Stimulated activated CD4-positive, alpha-beta T cell treated with anti-CD3 and anti-CD28 coated beads, Interleukin-4, amount 100 ng/mL, for 4 hours (primary cell): ENCODE measurements around the gene PPP1R7.

ENCODE experiments used
- DNase-seq, 2 experiments: peaks; one replicate each; pipeline ENCODE4 v3.0.0-alpha.2; 2020

The PPP1R7 gene

DNA sequence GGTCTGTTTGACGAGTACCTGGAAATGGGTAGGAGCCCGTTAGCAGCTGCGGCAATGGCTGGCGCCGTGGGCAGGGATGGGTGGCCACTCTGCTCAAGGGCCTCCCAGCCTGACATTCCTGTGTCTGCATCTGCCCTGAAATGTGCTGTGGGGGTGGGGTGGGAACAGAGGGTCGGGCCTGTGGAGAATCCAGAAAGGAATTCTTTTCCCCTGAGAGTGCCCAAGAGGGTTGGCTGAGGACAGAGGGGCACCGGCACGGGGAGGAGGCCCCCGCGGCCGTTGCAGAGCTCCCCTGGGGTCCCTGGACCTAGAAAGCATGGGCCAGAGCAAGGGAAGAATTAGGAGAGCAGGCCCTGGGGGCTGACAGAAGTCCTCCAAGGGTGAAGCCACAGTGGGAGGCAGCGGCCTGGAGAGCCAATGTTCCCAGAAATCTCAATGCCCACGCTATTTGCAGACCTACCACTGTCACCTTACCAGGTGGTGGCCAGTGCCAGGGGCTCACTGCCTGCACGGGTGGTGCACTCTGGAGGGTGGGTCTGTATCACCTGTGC lies 66.0 kb downstream of the PPP1R7 start:
- DNase-seq: no peak

DNA sequence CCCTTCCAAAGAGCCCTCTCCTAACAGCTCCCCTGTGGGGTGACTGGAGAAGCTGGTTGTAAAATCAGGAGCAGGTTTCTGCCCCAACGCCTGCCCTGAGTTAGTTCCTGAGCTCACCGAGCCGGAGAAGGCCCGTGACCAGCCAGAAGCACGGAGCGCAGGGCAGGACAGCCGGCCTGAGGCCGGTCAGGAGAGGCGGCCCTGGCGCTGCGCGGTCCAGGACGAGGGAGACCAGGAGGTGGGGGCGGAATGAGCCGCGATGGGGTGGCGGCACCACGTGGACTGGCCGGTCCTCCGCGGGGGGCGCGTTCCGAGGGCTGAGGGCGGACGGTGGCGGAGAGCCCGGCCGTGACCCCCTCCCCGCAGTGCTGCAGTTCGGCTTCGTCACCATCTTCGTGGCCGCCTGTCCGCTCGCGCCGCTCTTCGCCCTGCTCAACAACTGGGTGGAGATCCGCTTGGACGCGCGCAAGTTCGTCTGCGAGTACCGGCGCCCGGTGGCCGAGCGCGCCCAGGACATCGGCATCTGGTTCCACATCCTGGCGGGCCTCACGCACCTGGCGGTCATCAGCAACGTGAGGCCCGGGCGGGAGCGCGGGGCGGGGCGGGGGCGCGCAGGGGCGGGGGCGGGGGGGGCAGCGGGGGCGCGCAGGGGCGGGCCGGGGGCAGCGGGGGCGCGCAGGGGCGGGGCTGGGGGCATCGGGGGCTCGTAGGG lies 67.2 kb downstream of the PPP1R7 start:
- DNase-seq: peak; percentile 11 to 23

DNA sequence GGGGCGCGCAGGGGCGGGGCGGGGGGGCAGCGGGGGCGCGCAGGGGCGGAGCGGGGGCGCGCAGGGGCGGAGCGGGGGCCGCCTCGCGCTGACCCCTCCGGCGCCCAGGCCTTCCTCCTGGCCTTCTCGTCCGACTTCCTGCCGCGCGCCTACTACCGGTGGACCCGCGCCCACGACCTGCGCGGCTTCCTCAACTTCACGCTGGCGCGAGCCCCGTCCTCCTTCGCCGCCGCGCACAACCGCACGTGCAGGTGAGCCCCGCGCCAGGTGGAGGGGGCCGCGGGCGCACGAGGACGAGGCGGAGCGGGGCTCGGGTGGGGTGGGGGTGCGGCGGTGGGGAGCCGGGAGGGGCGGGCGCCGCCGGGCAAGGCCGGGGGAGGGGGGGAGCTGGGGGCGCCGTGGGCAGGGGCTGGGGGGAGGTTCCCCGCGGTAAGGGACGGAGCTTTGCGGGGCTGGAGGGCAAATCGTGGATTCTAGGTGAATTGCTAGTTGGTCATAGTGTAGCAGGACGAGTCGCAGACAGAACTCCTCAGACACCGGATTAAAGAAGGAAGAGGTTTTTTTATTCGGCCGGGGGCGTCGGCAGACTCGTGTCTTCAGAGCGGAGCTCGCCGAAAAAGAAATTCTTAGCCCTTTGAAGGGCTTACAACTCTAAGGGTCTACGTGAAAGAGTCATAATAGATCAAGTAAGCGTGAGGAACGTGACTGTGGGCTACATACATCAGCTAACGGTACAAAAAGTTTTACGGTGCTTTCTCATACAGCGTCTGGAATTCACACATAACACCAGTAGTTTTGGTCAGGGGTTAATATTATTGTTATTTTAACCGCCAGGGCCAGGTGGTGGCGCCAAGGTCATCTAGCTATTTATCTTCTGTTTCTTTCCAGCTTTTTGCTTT lies 68.1 kb downstream of the PPP1R7 start:
- peak; percentile 29 to 30 for DNase-seq

DNA sequence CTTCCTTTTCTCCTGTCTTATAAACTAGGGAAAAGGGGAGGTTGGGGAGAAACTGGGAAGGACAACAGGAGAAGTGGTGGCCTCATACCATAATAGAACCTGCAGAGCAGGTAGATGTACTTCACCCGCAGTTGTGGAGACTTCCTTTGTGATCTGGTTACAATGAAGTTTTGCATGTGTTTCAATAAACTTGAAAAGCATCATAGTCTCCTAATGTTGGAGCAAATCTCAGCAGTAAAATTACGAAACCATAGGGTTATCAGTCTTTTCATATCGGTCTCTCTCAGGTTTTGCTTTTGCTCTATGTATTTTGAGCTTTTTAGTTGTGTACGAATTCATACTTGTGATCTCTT lies 68.7 kb downstream of the PPP1R7 start:
- DNase-seq: no peak

DNA sequence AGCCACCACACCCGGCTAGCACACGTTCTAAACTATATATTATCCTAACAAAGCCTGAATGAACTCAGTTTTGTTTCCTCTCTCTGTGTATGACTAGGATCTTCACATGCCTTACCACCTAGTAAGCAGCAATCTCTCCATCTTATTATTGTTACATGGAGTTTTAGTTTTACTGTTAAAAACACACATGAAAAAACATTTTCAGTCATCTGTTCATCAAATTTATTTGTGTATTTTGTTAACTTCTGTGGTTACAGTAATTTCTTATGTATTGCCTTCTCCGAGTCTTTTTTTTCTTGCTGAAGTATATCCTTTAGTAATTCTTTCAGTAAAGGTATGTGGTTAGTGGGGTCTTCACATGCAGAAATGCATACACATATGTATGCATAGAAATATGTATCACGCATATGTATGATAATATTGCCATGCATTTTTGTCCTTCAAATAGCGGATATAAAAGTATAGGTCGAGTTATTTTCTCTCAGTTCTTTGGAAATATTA lies 69.6 kb downstream of the PPP1R7 start:
- no peak for DNase-seq

DNA sequence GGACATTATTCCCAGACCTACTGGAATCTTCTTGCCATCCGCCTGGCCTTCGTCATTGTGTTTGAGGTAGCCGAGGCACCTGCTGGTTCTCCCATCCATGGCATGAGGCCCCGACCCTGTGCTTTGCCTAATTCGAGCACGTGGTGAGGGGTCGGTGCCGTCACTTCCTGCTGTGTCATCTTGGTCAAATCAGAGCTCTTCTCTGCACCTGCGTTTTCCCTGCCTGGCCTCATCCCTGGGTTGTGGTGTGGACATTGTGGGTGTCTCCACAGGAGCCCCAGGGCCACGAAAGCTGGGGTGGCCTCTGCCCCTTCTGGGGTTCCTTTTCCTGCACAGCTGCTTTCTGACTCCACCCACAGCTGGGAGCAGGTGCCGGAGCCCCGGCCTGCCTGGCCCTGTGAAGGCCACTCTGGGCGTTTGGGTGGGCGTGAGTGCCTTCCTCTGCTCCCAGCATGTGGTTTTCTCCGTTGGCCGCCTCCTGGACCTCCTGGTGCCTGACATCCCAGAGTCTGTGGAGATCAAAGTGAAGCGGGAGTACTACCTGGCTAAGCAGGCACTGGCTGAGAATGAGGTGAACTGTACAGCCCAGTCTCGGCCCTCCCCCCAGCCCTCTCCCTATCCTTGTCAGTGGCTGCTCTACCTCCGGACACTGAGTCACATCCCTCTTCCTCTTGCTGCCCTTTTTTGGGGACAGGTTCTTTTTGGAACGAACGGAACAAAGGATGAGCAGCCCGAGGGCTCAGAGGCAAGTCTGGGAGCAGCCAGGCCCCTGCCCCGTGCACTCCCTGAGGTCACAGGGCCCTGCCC lies 73.1 kb downstream of the PPP1R7 start:
- no peak for DNase-seq

DNA sequence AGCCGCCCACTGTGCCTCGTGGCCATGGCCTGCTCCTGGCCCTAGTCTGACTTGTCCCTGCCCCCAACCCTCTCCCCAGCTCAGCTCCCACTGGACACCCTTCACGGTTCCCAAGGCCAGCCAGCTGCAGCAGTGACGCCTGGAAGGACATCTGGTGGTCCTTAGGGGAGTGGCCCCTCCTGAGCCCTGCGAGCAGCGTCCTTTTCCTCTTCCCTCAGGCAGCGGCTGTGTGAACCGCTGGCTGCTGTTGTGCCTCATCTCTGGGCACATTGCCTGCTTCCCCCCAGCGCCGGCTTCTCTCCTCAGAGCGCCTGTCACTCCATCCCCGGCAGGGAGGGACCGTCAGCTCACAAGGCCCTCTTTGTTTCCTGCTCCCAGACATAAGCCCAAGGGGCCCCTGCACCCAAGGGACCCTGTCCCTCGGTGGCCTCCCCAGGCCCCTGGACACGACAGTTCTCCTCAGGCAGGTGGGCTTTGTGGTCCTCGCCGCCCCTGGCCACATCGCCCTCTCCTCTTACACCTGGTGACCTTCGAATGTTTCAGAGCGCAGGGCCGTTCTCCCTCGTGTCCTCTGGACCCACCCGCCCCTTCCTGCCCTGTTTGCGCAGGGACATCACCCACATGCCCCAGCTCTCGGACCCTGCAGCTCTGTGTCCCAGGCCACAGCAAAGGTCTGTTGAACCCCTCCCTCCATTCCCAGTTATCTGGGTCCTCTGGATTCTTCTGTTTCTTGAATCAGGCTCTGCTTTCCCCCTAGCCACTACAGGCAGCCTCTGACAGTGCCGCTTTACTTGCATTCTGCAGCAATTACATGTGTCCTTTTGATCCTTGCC lies 74.0 kb downstream of the PPP1R7 start:
- no peak for DNase-seq

DNA sequence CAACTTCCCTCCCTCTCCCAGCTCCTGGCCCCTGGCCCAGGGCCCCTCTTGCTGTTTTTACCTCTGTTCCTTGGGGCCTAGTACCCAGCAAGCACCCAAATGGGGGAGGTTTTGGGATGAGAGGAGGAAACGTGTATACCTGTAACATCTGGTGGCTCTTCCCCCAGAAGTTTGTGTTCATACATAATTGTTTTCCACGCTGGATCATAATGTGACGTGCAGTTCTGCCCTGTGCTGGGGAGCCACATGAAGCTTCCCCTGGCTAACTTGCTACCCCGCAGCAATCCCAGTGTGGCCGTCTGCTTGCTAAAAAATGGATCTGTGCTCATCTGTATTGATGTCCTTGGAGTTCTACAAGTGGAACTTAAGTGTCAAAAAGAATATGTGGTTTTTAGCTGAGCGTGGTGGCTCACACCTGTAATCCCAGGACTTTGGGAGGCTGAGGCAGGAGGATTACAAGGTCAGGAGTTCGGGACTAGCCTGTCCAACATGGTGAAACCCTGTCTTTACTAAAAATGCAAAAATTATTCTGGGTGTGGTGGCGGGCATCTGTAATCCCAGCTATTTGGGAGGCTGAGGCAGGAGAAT lies 74.7 kb downstream of the PPP1R7 start:
- no peak for DNase-seq

DNA sequence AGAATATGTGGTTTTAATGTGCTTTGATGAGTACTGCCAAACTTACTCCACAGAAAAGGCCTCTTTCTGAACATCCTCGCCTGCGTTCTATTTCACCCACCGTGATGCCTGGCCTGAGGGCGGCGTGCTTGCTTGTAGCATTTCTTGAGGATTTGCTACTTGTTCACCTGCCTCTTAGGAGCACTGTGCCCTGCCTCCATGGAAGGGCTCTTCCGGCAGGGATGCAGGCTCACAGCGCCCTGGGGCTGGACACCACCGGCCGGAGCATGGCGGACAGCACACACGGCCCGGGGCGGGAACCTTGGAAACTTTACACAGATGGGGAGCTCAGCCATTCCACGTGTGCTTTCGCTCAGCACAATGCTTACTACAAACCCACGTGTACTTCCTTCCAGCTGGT lies 75.3 kb downstream of the PPP1R7 start:
- no peak for DNase-seq

DNA sequence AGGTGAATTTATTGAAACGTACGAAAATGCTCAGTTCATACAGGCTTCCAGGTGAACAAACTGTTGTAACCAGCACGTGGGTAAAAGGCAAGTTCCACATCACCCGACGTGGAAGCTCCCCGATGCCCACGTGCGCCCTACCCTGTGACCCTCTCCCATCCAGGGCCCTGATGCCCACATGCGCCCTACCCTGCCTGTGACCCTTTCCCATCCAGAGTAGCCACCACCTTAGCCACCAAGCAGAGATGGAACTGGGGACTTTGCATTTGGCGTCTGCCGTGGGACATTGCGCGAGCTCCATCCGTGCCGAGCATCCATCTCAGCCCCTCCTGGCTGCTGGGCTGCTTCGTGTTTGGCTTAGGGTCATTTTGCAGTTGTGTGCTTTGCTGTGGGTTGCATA lies 75.7 kb downstream of the PPP1R7 start:
- DNase-seq: no peak

DNA sequence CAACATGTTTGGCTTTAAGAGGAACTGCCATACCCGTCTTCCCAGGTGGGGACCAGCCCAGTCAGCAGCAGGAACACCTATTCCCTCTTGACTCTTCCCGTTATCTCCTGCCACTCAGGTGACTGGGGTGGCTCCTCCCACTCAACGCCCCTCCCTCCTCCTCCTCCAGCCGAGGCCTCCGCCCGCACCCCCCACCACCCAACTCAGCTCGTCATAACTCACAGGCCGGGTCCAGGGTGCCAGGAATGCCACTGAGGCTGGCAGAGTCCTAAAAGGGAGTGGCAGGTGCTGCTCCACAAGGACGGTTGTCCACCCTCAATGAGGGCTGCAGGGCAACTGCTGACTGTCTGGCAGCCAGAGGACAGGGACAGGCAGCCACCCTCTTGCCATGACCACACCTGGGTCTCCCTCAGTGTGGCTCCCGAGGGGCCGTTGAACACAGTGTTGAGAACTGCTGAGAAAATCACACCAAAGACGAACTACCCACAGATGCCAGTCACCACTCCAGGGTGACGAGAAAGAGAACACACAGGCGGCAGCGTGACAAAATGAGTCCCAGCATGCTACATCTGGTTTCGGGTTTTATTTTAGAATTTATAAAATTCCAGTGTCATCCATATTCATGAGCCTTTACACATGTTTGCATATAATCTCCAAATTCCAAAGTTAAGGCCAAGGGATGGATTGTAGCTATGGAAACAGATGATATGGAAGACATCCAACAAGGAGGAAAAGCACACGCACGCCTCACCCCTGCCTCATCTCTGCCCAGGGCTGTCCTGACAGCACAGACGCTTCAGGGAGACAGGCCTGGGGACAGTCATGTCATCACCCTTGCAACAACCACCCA lies 76.7 kb downstream of the PPP1R7 start:
- no peak for DNase-seq

DNA sequence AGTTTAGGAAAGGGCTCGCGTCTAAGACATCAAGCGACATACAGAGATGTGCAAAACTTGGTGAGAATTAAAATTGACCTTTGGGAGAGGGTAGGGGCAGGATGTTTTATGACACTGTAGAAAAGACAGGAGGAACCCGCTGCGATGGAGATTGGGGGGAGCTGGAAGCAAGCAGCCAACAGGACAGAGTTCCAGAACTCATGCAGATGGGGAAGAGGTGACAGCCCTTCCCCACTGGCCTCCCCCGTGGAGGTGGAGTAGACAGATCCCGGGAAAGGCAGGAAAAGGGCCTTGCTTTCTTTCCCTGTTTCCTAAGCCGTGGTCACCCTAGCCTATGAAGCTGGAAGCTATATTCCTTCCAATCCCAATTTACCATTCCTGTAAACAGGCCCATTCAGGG lies 77.3 kb downstream of the PPP1R7 start:
- no peak for DNase-seq

DNA sequence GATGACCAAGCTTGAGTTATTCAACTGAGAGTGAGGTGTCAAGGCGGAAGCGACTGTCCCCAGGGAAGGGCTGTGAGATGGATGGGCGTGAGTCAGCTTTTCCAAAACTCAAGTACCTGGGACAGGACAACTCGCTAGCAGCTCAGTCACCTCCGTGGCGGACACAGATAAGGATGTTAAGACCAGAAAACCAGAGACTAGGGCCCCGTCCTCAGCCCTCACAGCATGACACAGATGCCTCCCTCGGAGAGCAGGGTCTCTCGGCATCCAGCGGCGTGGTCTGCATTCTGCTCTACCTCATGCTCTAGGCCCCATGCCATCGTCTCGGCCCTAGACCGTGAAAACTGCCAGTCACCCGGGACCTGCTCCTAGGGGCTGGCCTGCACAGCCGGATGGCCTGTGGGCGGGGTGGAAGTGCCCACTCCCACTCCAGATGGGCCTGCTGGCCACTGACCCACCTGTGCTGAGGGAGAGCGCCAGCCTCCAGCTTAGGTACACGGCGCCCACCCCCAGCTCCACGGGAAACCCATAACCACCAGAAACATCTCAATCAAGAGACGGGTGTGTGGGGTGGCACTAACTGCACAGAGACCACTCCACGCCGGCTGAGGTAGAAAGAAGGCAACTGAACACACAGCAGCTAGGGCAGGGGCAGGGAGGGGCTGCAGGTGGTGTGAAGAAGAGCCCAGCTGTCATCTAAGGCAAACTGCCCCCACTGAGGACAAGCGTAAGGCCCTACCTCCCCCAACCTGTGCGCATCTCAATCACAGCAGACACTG lies 78.0 kb downstream of the PPP1R7 start:
- no peak for DNase-seq

DNA sequence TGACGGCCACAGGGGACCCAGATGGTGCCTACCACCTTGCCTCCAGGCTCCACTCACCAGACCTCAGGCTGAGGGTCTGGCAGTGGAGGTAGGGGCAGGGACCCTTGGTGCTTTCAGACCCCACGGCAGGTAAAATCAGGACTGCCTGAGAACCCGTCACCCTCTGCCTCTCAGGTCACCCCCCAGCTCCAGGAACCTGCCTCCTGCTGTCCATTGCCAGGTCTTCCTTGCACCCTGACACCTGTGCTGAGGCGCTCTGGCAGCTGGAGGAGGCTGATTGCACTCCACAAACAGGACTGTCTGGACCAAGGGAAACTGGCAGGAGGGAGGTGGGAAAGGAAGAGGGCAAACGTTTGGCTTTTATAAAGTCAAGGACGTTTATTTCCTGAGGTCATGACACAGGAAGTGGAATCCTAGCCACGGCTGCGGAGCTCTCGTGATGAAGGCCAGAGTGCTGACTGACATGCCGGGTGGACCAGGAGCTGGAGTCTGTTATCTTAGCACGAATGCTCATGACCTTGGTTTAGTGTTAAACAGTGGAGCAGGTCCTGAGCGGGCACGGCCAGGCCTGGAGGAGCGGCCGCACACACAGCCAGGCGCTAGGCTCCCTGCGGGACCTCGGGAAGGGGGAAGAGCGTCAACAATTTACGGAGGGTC lies 78.7 kb downstream of the PPP1R7 start:
- DNase-seq: no peak

DNA sequence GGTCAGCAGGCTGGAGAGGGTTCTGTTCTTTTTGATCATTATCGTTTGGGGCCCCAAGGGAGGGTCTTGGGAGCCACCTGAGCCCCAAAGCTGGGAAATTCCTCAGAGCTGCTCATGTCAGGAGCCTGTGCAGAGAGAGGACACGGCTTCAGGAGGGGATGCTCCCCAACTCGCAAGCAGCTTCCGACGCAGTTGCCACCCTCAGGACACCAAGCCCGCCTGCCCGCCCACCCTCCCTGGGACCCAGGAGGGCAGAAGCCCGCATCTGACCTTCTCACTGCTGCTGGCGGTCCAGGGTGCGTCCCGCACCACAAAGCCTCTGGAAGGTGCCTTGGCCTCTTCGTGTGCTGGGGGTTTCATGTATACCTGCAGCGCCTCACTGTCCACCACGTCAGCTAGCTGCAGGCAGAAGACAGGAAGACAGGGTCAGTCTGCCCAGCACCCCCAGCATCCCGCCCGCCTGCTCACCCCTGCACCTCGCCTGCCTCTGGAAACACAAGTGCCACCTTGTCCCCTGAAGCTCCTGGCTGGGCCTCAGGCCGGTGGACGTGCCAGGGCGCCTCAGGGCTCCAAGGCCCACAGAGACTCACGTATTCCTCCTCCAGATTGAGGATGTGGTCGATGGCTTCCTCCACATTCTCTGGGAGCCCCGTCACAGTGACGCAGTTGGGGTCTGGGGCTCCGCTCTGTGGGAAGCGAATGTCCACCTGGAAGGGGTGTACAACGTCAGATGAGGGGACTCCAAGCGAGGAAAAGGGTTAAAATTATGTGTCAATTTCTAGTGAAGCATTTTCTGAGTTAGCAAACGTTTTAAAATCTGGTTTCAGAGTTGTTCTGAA lies 79.5 kb downstream of the PPP1R7 start:
- no peak for DNase-seq

DNA sequence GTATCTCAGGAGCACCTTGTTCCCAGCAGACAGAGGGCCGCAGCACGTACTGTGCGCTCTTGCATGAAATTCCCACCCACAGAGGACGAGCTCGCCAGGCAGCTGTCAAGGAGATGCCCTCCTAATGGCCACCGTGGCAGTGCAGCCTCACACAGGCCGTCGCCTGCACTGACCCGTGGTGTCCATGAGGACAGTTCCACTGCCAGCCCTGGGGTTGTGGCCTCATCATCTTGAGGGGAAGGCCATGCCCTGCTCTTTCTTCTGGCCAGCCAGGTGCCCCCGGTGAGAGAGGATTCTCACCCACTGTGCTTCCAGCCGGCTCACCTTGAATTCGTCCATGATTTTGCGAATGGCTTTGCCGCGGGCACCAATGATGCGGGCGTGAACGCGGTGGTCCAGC lies 80.2 kb downstream of the PPP1R7 start:
- DNase-seq: no peak

DNA sequence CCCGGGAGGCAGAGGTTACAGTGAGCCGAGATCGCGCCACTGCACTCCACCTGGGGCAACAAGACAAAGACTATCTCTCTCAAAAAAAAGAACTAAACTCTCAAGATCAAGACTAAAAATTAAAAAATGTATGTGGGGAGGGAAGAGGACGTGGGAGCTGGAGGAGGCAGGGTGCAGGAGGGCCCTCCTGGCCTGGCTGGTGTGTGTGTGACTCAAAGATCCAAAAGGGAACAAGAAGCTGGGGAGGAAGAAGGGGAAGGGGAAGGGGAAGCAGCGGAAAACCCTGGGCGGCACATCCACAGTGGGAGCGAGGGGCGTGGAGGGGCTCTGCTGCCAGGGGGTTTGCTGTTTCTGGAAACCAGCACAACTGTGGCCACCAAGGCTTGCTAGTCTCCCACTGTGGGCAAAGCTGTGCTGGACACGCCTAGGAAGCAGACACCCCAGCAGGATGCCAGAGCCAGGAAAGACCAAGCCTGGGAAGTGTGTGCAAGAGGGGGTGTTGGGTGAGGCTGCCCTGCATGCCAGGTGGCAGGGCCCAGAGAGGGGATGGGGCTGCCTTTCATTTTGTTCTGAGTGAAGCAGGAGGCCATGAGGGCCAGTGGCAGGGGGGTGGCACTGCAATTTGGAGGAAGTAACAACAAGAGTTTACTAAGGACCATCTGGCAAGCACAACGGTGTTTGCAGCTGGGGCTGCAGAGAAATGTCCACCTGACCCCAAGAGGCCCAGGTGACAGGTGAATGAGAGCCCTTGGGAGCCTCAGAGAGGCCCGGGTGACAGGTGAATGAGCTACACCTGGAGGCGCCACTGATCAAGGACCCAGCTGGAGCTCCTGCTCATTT lies 82.7 kb downstream of the PPP1R7 start:
- DNase-seq: no peak
